HG03457 (cell line): ENCODE measurements around the gene KLRB1.
"Not testable (repeated sequence)": the region's sequence is repeated elsewhere in the genome, so short reads cannot be mapped to it uniquely, and the experiment has no call there.

ENCODE experiments used
- ATAC-seq: cut with Tn5 transposase; IDR thresholded peaks from one replicate; pipeline ENCODE4 v1.9.1; 2021; ENCODE audit warnings: moderate number of reproducible peaks; ENCODE audit not compliant: unreplicated experiment

The KLRB1 gene

DNA sequence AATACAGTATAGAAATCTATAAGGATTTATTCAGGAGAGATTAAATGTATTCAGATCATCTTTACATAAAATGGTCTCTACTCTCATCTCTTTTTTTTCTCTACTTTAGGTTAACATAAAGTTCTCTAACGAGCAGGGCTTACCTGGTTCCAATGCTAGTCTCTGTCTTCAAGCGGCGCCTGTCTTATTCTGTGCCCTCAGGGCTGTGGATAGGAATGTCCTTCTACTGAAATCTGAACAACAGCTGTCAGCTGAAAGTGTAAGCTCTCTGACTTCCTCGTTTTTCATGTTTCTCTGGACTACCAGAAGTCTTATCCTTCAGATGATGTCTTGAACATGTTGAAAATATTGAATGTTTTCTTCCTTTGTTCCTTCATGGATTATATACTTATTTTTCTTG is 62.2 kb downstream of the KLRB1 start:
- not testable (repeated sequence) for ATAC-seq
